GM19099 (cell line): ENCODE results near the gene TESK1.
A peak's percentile ranks its signal among the peaks of the same experiment; 100 is the strongest.

ENCODE experiments used
- POLR2A ChIP-seq: IDR thresholded peaks from 3 replicates; pipeline ENCODE4 v1.6.1; 2011; ENCODE audit warnings: low read depth; ENCODE audit not compliant: insufficient read length; ENCODE audit errors: extremely low read depth

The TESK1 gene

DNA sequence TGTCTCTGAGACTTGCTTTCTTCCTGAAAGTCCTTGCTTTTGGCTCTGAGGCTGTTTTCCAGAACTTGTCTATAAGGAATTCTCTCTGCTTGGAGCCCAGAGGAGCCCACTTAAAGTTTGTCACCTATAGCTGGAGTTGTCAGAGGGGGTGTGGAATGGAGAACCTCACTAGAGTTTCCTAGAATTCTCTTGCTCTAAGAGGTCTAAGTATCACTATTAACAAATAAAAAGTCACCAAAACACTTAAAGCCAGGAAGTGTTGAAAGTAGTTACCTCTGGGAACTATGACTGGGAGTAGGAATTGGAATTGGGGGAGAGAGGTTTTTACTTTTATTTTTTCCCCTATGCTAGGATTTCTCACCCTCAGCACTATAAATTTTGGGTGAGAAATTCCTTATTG lies 30.7 kb downstream of the TESK1 start:
- no peak for TF ChIP-seq POLR2A

DNA sequence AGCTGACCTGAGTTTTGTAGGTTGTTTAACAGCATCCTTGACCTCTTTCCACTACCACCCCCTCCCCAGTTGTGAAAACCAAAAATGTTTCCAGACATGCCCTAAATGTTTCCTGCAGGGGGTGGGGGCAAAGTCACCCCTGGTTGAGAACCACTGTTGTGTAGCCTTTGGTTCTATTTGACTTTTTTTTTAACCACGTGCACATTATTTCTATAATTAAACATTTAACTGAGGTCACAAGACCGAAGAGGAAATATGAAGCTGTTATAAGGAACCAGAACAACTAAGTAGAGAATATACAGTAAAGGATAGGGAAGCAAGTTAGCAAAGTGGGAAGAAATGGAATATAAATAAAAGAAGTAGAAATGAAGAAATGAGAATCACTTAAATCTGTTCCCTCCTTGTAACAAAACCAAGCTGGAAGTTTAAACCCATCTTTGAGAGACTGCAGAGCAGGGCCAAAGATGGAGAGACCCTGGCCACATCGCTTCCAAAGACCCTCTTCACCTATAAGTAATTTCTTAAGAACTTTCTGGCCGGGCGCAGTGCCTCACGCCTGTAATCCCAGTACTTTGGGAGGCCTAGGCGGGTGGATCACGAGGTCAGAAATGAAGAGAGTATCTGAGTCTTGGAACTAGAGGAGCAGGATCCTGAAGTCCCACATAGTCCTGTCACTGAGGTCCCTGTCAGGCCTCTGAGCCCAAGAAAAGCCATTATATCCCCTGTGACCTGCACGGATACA lies 31.2 kb downstream of the TESK1 start:
- TF ChIP-seq POLR2A = no peak

DNA sequence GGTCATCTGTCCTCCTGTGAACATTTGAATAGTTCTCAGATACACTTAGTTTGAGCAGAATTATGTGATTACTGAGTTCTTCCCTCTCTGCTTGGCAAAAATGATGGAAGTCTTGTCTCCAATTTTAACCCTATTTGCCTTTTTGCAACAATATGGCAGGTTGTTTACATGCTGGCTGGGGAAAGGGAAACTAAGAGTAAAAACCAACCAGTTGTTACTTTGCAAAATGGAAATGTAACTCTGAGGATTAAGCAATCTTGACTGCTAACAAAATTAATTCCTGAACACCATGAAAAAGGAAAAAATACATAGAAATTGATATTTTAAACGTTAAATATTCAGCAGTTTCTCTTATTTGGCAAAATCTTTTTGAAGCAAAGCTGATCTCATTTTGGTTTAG lies 34.6 kb downstream of the TESK1 start:
- no peak for TF ChIP-seq POLR2A

DNA sequence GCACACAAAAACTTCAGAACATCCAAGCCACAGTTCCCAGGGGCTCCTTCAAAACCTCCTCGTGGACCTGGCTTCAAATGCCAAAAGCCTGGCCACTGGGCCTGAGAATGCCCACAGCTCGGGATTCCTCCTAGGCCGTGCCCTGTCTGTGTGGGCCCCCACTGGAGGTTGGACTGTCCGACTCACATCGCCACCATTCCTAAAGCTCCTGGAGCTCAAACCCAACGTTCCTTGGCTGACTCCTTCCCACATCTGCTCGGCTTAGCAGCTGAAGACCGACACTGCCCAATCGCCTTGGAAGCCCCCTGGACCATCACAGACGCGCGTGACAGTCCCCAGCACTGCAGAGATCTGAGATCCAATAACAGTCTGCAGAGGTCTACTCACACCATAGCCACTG lies 38.0 kb downstream of the TESK1 start:
- no peak for TF ChIP-seq POLR2A

DNA sequence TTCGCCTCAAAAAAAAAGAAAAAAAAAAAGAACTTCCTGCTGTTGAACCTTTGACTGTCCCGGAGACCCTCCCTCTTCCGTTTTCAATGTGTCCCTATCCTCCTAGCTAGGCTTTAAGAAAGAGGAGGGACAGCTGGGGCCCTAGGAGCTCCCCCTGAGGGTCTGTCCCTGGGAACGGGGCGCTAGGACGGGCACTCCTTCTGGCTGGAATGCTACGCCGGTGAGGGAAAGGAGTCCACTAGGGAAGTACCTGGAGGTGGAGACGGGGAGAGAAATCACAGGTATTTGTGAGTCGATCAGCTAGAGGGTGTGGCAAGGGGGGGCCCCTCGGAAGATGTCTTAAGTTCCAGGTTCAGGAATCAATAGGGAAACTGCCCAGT lies 41.1 kb downstream of the TESK1 start:
- TF ChIP-seq POLR2A = no peak

DNA sequence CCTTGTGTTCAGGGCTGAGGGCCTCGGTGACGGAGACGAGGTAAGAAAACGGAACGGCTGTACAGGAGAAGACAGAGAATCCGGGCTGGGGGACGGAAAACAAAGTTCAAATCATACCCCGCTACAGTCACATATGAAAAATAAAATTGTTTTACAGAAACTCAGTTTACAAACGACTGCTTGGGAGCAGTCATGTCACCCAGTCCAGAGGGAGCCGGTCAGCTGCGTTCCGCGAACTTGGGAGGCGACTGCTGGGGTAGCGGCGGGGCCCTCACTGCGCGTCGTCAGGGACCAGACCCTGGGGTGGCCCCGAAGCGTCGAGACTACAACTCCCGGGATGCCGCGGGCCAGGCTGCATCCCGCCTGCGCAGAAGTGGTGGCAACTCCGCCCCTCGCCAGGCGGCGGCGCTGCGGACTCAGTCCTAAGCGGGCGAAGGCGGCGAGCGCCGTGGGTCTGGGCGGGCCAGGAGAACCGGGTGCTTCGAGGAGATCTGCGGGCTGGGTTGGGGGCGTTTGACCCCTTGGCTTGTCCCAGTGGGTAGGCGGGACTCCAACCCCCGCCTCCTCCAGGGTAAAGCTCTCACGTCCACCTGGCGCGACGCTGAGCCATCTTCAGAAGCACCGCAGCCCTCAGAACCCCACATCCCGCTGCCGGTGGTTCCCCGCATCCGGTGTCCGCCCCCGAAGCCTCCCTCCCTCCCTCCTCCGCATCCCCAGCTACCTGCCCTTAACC lies 41.6 kb downstream of the TESK1 start:
- peak; percentile 69 for TF ChIP-seq POLR2A

DNA sequence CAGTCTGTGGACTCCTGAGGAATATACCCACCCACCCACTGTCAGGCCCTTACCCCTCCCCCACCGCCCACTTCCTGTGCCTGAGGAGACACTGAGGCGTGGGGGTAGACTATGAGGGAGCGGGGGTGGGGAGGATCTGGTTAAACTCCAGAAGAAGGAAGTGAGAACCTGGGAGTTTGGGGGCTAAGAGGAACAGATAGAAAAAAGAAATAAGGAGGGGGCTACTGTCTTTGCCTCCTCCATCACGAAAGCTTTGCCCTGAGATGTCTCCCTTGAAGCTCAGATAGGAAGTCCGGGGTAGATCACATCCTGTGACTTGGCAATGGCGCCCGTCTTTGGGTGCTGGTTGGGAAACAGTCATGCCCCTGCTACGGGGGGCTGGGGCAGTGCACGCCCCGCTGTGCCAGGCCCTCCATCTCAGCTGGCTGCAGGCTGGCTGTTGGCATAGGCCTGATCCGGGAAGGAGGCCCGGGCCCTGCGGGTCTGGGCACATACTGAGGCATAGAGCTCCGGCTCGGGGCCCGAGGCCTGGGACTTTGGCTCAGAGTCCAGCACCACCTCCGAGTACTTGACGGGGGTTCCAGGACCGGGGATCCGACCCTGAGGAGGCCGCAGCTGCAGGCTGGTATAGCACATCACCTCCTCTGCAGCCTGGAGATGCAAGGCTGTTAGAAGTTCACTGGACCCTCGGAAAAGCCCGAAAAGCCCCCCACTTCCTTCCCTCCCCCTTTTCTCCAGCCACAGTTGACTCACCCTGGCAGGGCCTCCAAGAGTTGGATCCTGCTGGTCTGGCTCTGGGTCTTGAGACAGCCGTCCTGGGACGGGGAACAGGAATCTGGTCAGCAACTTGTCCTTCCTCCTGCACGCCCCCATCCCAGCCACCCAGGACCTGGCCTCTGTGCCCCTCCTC lies 44.6 kb downstream of the TESK1 start:
- peak; percentile 52 for TF ChIP-seq POLR2A

DNA sequence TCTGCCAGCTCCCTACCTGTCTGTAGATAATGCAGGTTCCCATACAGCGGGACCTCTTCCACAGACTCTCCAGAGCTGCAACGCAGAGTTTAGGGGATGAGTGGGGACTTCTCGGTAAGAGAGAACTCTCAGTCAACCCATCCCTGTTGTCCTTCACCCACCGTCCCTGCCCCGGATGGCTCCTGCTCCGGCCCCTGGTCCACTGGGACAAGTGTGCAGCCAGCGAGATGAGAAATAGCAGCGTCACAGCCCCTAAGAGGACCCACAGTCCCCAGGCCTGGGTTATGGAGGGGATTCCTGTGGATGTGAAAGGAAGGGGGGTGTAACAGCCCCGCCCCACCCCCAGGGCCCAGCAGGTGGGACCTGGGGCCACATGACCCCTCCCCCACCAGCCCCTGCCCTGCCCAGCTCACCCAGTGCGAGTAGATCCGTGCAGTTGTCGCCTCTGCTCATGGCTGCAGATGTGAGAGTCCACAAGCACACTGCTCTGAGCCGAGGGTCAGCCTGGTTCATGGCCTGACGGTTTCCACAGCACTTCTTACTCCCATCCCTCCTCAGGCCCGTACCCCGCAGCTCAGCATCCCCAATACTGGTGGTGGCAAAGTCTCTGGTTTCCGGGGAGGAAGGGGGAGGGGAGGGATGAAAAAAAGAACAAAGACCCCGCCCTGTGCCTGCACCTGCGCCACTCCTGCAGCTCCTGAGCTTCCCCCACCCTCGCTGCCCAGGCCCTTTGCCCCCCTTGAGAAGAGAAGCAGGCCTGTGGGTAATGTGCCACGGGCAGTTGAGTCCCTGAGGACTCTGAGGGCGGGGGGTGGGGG lies 45.5 kb downstream of the TESK1 start, which contains the start of gene SIT1:
Gene SIT1 (minus strand): TSS at position 591 of the 818 bp plus-strand sequence. CDS start 78 bp downstream, at position 513.
- peak; percentile 52 for TF ChIP-seq POLR2A

DNA sequence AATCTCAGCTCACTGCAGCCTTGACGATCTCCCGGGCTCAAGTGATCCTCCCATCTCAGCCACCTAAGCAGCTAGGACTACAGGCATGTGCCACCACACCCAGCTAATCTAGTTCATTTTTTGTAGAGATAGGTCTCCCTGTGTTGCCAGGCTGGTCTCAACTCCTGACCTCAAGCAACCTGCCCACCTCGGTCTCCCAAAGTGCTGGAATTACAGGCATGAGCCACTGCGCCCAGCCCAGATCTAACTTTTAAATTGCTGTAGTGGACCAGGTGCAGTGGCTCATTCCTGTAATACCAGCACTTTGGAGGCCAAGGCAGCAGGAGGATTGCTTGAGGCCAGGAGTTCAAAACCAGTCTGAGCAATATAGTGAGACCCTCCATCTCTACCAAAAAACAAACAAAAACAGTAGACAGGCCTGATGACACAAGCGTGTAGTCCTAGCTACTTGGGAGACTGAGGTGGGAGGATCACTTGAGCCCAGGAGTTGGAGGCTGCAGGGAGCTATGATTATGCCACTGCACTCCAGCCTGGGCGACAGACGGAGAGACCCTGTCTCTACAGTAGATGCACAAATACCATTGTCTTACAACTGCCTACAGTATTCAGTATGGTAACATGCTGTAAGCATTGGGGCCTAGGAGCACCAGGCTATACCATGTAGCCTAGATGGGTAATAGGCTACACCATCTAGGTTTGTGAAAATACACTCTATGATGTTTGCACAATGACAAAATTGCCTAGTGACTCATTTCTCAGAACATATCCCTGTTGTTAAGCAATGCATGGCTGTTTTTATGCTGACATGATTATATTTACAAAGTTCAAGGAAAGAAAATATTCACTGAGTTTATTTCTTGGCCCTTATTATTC lies 47.1 kb downstream of the TESK1 start:
- no peak for TF ChIP-seq POLR2A

DNA sequence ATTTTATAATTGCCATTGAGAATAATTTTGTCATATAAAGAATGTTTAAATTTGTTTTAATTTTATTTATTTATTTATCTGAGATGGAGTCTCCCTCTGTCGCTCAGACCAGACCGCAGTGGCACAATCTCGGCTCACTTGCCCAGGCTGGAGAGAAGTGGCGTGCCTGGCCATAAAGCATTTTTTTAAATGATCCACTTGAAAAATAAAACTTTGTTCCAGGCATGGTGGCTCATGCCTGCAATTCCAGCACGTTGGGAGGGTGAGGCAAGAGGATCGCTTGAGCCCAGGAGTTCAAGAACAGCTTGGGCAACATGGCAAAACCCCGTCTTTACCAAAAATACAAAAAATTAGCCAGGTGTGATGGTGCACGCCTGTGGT lies 47.8 kb downstream of the TESK1 start:
- TF ChIP-seq POLR2A = no peak

DNA sequence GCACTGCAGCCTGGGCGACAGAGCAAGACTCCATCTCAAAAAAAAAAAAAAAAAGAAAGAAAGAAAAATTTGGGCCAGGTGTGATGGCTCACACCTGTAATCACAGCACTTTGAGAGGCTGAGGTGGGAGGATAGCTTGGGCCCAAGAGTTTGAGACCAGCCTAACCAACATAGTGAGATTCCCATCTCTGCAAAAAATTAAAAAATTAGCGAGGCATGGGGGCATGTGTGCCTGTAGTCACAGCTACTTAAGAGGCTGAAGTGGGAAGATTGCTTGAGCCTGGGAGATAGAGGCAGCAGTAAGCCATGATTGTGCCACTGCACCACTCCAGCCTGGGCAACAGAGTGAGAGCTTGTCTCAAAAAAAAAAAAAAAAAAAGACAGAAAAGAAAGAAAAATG lies 48.5 kb downstream of the TESK1 start:
- no peak for TF ChIP-seq POLR2A

DNA sequence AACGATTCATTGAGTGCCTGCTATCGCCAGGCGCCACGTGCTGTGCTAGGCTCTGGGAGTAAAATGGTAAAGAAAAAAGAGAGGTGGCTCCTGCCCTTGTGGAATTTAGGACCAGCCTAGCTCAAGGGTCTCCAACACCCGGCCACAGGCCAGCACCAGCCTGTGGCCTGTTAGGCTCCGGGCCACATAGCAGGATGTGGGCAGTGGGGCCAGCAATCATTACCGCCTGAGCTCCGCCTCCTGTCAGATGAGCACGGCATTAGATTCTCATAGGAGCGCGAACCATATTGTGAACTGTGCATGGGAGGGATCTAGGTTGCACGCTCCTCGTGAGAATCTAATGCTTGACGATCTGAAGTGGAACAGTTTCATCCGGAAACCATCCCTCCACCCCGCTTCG lies 51.3 kb downstream of the TESK1 start:
- TF ChIP-seq POLR2A = no peak

DNA sequence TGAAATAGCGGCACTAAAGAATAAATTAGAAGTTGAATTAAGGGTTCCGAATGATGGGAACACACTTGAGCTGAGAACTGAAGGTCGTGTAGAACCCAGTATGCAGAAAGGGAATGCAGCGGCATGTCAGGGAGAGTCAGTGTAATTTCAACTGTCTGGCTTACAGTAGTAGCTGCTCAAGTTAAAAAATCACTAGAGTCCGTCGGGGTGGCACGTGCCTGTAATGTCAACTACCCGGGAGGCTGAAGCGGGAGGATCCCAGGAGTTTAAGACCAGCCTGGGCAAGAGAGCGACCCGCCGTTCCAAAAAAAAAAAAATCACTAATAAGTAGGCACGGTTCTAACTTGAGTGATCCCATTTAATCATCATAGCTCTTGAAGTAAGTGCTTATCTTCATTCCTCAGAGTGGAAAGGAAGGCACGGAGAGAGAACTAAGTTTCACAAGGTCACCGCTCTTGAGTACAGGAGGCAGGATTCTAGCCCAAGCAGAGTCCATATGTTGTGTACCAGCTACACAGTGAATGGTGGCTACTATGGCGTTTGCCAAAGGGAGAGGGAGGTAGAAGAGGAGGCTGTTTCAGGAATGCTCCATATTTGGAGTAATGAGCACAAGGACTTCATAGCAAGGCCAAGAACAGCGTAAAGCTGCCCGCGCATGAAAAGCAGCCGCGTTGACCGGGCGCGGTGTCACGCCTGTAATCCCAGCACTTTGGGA lies 51.9 kb downstream of the TESK1 start:
- no peak for TF ChIP-seq POLR2A
